Neuron (in vitro differentiated cells): ENCODE data around the gene KSR2.

Source experiments
- H2AFZ ChIP-seq: one replicate; pipeline ENCODE4 v1.6.1; 2013; ENCODE audit warnings: low read depth, mild to moderate bottlenecking, inconsistent platforms, low read length, moderate library complexity
- H3K27me3 ChIP-seq: one replicate; pipeline ENCODE4 v1.6.1; 2013; ENCODE audit warnings: low read length; ENCODE audit not compliant: insufficient read depth
- H3K36me3 ChIP-seq: one replicate; pipeline ENCODE4 v1.6.1; 2013; ENCODE audit warnings: low read length; ENCODE audit not compliant: insufficient read depth
- H3K4me1 ChIP-seq: one replicate; pipeline ENCODE4 v1.6.1; 2013; ENCODE audit warnings: low read length; ENCODE audit not compliant: insufficient read depth
- H3K4me3 ChIP-seq: 2 replicates; pipeline ENCODE4 v1.5.1; 2013; ENCODE audit warnings: mild to moderate bottlenecking, low read length, moderate library complexity
- H3K9me3 ChIP-seq: one replicate; pipeline ENCODE4 v1.6.1; 2013; ENCODE audit warnings: low read length

Gene KSR2

DNA sequence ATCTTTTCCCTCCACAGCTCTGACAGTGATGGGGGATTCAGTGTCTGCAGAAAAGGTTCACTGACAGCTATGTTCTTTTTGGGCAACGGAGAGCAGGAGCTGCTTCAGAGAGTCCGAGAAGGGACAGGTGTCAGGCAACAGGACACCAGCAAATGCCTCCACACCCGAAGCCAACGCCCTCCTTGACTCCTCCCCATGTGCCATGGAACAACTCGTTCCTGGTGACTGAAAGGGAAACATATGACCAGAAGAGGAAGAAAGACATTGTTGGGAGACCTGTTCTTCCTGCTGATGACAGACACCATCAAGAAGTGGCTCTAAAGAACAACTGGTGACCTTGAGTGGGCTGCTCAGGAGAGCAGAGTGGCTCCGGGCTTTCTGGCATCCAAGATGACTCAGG, 435.1 kb downstream of the KSR2 start:
- Histone ChIP-seq H3K4me3 (no peak overlapping the region), H3K36me3 (no peaks in the 10 kb centered on the region), H3K9me3 (no peaks in the 10 kb centered on the region), H3K27me3 (no peaks in the 10 kb centered on the region), H3K4me1 (no peaks in the 10 kb centered on the region), H2AFZ (no peak overlapping the region)

DNA sequence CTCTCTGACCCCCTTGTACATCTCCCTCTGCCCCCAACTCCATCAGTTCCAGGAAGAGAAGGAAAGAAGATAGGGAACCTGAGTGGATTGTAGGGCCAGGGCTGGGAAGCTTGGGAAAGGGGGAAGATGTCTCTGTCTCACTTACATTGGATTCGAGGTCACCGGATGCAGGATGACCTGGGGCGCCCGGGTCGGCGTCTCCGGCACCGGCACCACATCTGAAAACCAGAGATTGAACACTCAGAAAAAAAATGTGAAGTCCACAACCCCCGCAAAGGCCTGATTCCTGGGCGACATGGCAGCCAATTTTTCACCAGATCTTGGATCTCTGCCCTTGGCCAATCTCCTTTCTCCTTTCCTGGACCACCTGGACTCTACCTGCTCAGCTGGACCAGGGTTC, 438.0 kb downstream of the KSR2 start:
- no peaks in the 10 kb centered on the region for H3K36me3 ChIP-seq

DNA sequence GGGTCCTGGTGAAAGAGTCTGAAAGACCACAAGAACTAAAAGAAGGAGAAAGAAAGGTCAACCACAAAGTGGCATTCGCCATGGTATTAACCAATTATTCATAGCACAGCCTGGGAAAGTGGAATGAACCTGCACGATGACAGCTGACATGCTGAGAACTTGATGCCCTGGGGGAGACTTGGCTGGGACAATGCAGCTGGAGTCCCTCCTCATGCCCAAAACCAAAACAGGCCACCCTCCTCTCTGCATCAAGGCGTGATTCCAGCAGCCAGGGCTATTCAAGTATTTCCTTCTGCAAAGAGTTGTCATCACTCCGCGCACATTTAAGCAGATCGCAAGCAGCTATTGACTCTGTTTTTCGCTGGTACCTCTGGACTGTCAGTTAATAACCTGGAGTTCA, 440.3 kb downstream of the KSR2 start:
- Histone ChIP-seq H3K4me1 (no peaks in the 10 kb centered on the region), H2AFZ (no peak overlapping the region), H3K27me3 (no peaks in the 10 kb centered on the region), H3K9me3 (no peaks in the 10 kb centered on the region), H3K36me3 (no peaks in the 10 kb centered on the region), H3K4me3 (no peak overlapping the region)

More for the DNA sequence above, 438.0 kb downstream of the KSR2 start:
- Histone ChIP-seq H2AFZ (no peak overlapping the region), H3K4me1 (no peaks in the 10 kb centered on the region), H3K27me3 (no peaks in the 10 kb centered on the region), H3K9me3 (no peaks in the 10 kb centered on the region), H3K4me3 (no peak overlapping the region)

DNA sequence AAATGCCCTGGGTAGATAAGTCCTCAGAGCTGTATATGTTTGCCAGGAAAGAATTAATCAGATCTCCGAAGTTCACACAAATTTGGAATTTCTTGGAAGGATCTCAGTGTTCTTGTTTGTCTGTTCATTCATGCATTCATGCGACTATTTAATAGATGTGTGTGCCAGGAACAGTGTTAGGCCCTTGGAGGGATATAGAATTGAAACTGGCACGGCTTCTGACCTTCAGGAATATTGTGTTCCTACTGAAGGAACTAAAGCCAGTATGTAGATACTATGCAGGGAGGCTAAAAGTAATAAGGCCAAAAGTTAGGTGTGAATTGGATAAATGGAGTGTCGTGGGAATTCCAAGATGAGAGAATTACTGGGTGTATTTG, 441.3 kb downstream of the KSR2 start:
- Histone ChIP-seq H3K27me3 (no peaks in the 10 kb centered on the region), H3K4me1 (no peaks in the 10 kb centered on the region), H3K4me3 (no peak overlapping the region), H2AFZ (no peak overlapping the region), H3K9me3 (no peaks in the 10 kb centered on the region), H3K36me3 (no peaks in the 10 kb centered on the region)

DNA sequence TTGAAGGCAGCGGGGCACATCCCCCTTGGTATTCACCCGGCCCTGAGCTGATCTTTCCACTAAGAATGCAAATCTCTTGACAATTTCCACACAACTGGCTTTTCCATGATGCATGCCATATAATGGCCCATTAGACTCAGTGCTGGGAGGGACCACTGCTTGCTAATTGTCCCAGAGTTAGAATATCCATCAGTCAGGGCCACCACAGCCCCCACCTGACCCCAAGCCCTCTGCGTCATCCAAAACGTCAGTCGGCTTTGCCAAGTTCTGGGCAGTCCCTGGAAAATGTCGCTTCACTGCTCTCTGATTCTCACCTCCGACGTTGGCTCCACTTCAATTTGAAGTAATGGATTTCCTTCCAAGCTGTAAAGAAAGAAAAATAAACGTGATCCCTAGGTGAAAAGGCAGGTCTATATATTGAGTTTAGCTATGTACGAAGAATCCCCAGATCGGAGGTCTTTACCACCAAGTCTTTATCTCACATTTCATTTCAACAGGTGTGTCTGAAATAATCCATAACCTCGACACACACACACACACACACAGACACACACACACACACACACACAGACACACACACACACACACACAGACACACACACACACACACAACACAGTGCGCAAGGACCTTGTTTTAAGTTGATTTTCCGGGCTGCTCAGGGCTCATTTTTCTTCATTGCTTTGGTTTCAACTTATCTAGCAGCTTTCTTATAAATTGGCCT, 441.9 kb downstream of the KSR2 start:
- H2AFZ ChIP-seq = no peak overlapping the region
- no peaks in the 10 kb centered on the region for H3K27me3 ChIP-seq
- no peaks in the 10 kb centered on the region for H3K4me1 ChIP-seq
- no peaks in the 10 kb centered on the region for H3K36me3 ChIP-seq
- no peak overlapping the region for H3K4me3 ChIP-seq
- no peaks in the 10 kb centered on the region for H3K9me3 ChIP-seq

DNA sequence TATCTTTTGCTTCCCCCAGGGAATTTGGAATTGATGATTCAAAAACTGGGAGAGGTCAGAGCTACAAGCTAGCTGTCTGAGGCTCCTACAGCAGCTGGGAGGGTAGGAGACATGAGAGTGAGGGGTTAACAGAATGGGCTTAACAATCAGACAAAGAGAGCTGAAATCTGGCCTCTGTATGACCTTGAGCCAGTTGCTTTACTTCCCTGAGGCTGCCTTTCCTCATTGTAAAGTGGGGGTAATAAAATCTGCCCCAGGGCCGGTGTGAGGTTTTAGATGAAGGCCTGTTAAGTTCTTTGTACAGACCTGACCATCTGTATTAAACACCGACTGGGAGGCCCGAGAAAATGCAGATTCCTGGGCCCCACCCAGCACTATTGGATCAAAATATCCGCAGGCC, 443.0 kb downstream of the KSR2 start:
- no peaks in the 10 kb centered on the region for H3K27me3 ChIP-seq
- H3K36me3 ChIP-seq = no peaks in the 10 kb centered on the region
- no peak overlapping the region for H3K4me3 ChIP-seq
- no peaks in the 10 kb centered on the region for H3K9me3 ChIP-seq
- H3K4me1 ChIP-seq = no peaks in the 10 kb centered on the region
- no peak overlapping the region for H2AFZ ChIP-seq

DNA sequence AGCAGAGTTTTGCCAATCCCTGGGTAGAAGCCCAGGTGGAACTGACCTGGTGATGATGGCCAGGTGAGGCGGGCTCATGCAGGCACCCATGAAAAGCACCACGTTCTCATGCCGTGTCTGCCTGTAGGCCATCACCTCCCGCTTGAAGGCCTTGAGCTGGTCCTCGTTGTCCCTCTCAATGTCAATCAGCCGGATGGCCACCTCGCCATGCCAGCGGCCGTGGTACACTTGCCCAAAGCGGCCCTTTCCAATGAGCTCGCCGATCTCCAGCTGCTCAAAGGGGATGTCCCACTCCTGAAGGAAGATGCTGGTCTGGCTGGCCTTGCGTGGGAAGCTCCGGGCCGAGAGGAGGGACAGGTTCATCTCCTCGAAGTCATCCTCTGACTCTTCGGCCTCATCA, 444.0 kb downstream of the KSR2 start:
- no peak overlapping the region for H3K4me3 ChIP-seq
- H3K4me1 ChIP-seq = no peaks in the 10 kb centered on the region
- no peaks in the 10 kb centered on the region for H3K9me3 ChIP-seq
- H2AFZ ChIP-seq = no peak overlapping the region
- H3K36me3 ChIP-seq = no peaks in the 10 kb centered on the region
- H3K27me3 ChIP-seq = no peaks in the 10 kb centered on the region

DNA sequence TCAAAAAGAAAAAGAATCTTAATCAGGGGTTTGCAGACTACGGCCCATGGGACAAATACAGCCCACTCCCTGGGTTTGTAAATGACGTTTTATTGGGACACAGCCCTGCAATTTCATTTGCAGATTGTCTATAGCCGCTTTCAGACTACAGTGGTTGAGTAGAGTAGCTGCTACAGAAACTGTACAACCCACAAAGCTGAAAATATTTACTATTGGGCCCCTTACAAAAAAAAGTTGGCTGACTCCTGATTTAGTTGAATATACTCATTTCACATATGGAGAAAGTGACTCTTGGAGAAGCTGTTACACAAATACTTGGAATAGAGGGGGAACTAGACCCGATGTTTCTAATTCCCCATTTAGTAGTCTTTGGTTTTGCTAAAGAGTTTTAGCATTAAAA, 444.8 kb downstream of the KSR2 start:
- no peak overlapping the region for H2AFZ ChIP-seq
- no peaks in the 10 kb centered on the region for H3K27me3 ChIP-seq
- H3K9me3 ChIP-seq = no peaks in the 10 kb centered on the region

DNA sequence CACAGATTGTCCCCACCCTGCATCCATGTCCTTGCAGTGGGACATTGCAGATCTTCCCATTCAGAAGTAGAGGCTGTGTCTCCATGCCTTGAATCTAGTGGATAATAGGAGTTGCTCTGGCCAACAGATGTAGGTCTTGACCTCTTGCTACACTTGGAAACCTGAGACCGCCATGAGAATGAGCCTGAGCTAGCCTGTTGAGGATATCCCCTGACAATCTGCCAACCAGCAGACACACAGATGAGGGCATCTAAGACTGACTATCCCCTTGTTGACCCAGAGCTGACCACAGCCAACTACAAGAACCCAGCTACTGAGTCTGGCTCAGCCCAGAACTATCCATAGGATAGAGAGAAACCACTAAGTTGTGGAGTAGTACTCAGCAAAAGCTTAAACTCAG, 446.2 kb downstream of the KSR2 start:
- Histone ChIP-seq H2AFZ (no peak overlapping the region), H3K27me3 (no peaks in the 10 kb centered on the region), H3K4me3 (no peak overlapping the region), H3K36me3 (no peaks in the 10 kb centered on the region), H3K4me1 (no peaks in the 10 kb centered on the region), H3K9me3 (no peaks in the 10 kb centered on the region)

More for the DNA sequence above, 444.8 kb downstream of the KSR2 start:
- no peaks in the 10 kb centered on the region for H3K36me3 ChIP-seq
- no peak overlapping the region for H3K4me3 ChIP-seq
- no peaks in the 10 kb centered on the region for H3K4me1 ChIP-seq

DNA sequence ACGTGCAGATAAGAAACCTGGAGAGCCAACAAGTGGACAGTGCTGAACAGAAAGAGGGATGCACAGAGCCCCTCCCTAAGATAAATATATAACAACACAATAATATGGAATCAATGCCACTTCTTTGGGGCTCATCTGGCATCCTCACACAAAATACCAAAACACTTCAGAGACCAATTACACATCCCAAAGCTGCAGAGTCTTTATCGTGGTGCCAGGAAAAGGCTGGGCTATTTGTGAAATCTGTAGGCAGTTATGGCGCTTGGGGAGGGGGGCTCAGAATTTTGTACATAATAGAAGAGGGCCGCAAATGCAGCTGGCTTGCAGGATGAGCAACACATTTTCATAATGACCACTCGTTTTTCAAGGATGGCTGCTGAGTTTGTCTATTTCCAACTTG, 446.9 kb downstream of the KSR2 start:
- Histone ChIP-seq H3K9me3 (no peaks in the 10 kb centered on the region), H3K27me3 (no peaks in the 10 kb centered on the region), H3K4me1 (no peaks in the 10 kb centered on the region), H3K4me3 (no peak overlapping the region), H2AFZ (no peak overlapping the region), H3K36me3 (no peaks in the 10 kb centered on the region)

DNA sequence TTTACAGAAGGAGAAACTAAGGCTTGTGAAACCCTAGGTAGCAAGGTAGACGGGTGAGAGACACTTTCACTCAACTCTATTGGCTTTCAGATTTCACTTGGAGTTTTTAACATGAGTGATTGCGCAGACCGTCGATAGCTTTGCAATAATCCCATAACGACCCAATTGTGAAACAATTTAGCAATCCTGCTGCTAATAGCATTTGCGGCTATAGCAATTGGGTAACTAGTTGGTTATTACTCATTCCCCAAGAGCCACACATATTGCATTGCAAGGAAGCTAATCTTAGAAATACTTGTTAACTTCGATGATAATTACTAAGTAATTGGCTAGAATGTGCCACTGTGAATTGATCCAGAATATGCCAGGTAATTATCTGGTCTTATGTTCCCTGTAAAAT, 447.4 kb downstream of the KSR2 start:
- no peaks in the 10 kb centered on the region for H3K36me3 ChIP-seq
- no peaks in the 10 kb centered on the region for H3K27me3 ChIP-seq
- no peaks in the 10 kb centered on the region for H3K9me3 ChIP-seq
- H3K4me3 ChIP-seq = no peak overlapping the region
- H2AFZ ChIP-seq = no peak overlapping the region
- no peaks in the 10 kb centered on the region for H3K4me1 ChIP-seq

DNA sequence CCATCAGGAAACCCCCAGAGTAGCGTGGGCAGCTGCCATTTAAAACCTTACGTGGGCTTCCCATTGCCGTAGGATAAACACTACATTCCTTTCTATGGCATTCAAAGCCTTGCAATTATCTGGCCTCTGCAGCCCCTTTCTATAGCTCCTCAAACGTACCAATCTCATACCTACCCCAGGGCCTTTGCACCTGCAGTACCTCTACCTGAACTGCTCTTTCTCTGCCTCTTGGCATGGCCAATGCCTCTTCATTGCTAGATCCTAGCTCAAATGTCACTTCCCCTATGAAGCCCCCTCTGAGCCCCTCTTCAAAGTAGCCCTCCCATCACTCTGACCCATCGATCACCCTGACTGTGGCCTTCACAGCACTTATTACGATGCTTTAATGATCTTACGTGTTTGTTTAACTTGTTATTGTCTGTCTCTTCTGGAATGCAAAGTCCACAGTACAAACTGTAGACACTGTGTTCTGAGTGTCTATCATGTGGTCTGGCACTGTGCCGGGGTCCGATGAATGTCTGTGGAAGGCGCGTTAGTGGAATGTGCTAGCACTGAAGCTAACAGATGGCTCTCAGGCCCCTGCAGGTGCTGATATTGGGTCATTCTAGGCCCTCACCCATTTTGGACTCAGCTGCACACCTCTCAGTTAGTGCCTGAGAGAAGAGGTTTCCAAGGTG, 450.1 kb downstream of the KSR2 start:
- Histone ChIP-seq H3K4me1 (no peaks in the 10 kb centered on the region), H3K36me3 (no peaks in the 10 kb centered on the region), H3K27me3 (no peaks in the 10 kb centered on the region), H3K4me3 (no peak overlapping the region), H3K9me3 (no peaks in the 10 kb centered on the region), H2AFZ (no peak overlapping the region)

DNA sequence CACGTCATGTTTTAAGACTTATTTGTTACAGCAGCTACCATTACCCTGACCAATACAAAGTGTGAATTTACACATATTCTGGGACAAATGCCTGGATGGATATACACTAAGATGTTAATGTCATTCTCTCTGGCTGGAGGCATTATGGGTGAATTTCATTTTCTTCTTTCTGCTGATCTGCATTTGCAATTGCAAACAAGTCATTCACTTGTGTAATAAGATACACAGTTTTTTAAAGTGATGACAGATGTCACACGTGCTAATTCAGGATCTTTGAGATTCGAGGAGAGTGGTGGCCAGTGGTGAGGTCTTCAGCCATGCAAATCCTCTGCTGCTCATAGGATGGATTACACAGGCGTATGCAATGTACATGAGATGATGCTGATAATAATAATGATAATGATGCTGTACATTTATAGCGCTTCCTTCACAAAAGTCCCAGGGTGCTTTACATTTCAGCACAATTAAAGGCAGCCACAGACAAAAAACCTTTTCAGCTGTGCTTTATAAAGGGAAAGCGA, 451.5 kb downstream of the KSR2 start:
- no peaks in the 10 kb centered on the region for H3K9me3 ChIP-seq

More for the DNA sequence above, 451.5 kb downstream of the KSR2 start:
- Histone ChIP-seq H3K4me1 (no peaks in the 10 kb centered on the region), H3K4me3 (no peak overlapping the region), H2AFZ (no peak overlapping the region), H3K27me3 (no peaks in the 10 kb centered on the region), H3K36me3 (no peaks in the 10 kb centered on the region)
